Measurements from ENCODE around the gene MEIS3. TPM values are rescaled to one million over a fixed set of nuclear protein-coding genes. Genes with fewer than 3 reads are reported as not detected.
A peak's percentile ranks its signal among the peaks of the same experiment; 100 is the strongest.

The MEIS3 gene
- total and polyA plus RNA-seq, 9 of the 15 experiments (the other 6 are each of a cell fraction or from before 2014, with no cell fraction given), result 0.06 to 0.80 (median 0.25) TPM; not detected in 1

DNA sequence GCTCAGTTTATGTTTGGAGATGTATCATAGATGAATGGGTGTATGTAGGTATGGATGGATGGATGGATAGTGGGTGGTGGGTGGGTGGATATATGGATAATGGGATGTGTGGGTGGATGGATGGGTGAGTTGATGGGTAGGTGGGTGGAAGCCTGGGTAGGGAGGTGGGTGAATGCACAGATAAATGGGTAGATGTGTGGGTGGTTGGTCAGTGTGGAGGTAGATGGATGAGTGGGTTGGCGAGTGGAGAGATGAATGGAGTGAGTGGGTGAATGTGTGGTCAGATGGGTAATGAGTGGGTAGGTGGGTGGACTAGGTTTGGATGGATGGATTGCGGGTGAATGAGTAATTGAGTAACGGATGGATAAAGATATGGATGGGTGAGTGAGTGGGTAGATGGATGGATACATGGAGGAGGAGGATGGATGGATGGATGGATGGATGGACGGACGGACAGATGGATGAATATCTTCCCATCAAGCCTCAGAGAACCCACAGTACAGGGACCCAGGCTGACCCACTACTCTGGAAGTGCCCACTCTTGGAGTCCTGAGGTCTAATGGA is 13.4 kb downstream of the MEIS3 start:
- intact Hi-C loops (cut with micrococcal nuclease) (no loop called here), in situ Hi-C loops (cut with MboI) (no loop called here)
- WGBS (ENCODE audit: insufficient coverage, low coverage, missing lambda C conversion rate), result 2% methylated on average over 5 of the region's 5 CpGs
- Histone ChIP-seq H3K9me3 (replicated peaks; ENCODE audit: control insufficient read depth, insufficient read depth, low read depth, low read length) (no peaks in the 10 kb centered on the region), H3K9me1 (ENCODE audit: control insufficient read depth, insufficient read depth, low read length) (peaks cover 4% of the 10 kb centered on the region), H3K4me1 (replicated peaks in 1 of 2; ENCODE audit: control insufficient read depth in 2 of 2, insufficient read depth in 2 of 2, low read length in 2 of 2) (peaks cover 0 to 10% of the 10 kb centered on the region in 2 experiments; a peak in 2 of 5 replicates), H3K79me2 (ENCODE audit: control insufficient read depth, insufficient read depth, low read length) (no peaks in the 10 kb centered on the region), H3K27ac (ENCODE audit: extremely low read depth, low read depth, low read length) (no peak overlapping the region), H3K36me3 (ENCODE audit: control insufficient read depth, insufficient read depth, low read length) (no peaks in the 10 kb centered on the region), H3K27me3 (ENCODE audit: control insufficient read depth in 2 of 2, insufficient read depth in 2 of 2, low read length in 2 of 2) (peaks cover 26 to 66% of the 10 kb centered on the region in 2 experiments; a peak in 4 of 5 replicates), H3K4me3 (no peak overlapping the region), H4K20me1 (replicated peaks; ENCODE audit: control insufficient read depth, insufficient read depth, low read length) (peaks cover 7% of the 10 kb centered on the region), H2AFZ (ENCODE audit: low read depth, low read length) (no peak overlapping the region), H3K4me2 (ENCODE audit: insufficient read depth, low read length) (no peak overlapping the region), H3K9ac (ENCODE audit: insufficient read depth in 1 of 2, low read depth in 2 of 2, low read length in 2 of 2) (no peak overlapping the region)
- no TSS peak for BruUV-seq (replicated peaks)
- no peak for FAIRE-seq
- TF ChIP-seq CHD2 (IDR thresholded peaks at IDR 0.05; ENCODE audit: low read depth, low read length) (no peak), CEBPB (tag; IDR thresholded peaks at IDR 0.05) (0 out of 2 replicates have a peak, but pooled peaks have one; percentile 21), NCOA4 (IDR thresholded peaks at IDR 0.05; ENCODE audit: partially characterized antibody) (no peak), XRCC3 (IDR thresholded peaks at IDR 0.05) (no peak), ZNF589 (CRISPR knock-in tag; IDR thresholded peaks at IDR 0.05; ENCODE audit: low read depth) (no peak), CCAR2 (IDR thresholded peaks at IDR 0.05; ENCODE audit: low read depth, low read length) (no peak), EGR1 (conservative IDR thresholded peaks at IDR 0.05) (peak; percentile 72), ELF4 (CRISPR knock-in tag; IDR thresholded peaks at IDR 0.05) (0 out of 2 replicates have a peak, but pooled peaks have one; percentile 10), EHMT2 (IDR thresholded peaks at IDR 0.05) (peak; percentile 43; the same call in 1 of the 2 replicates)
- TF ChIP-seq, protein P1, sequence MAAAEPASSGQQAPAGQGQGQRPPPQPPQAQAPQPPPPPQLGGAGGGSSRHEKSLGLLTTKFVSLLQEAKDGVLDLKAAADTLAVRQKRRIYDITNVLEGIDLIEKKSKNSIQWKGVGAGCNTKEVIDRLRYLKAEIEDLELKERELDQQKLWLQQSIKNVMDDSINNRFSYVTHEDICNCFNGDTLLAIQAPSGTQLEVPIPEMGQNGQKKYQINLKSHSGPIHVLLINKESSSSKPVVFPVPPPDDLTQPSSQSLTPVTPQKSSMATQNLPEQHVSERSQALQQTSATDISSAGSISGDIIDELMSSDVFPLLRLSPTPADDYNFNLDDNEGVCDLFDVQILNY (CRISPR knock-in tag; IDR thresholded peaks at IDR 0.05), result no peak
- TF ChIP-seq, protein P2, sequence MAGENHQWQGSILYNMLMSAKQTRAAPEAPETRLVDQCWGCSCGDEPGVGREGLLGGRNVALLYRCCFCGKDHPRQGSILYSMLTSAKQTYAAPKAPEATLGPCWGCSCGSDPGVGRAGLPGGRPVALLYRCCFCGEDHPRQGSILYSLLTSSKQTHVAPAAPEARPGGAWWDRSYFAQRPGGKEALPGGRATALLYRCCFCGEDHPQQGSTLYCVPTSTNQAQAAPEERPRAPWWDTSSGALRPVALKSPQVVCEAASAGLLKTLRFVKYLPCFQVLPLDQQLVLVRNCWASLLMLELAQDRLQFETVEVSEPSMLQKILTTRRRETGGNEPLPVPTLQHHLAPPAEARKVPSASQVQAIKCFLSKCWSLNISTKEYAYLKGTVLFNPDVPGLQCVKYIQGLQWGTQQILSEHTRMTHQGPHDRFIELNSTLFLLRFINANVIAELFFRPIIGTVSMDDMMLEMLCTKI (IDR thresholded peaks at IDR 0.05; ENCODE audit: partially characterized antibody), result no peak
- TF ChIP-seq, protein P3, sequence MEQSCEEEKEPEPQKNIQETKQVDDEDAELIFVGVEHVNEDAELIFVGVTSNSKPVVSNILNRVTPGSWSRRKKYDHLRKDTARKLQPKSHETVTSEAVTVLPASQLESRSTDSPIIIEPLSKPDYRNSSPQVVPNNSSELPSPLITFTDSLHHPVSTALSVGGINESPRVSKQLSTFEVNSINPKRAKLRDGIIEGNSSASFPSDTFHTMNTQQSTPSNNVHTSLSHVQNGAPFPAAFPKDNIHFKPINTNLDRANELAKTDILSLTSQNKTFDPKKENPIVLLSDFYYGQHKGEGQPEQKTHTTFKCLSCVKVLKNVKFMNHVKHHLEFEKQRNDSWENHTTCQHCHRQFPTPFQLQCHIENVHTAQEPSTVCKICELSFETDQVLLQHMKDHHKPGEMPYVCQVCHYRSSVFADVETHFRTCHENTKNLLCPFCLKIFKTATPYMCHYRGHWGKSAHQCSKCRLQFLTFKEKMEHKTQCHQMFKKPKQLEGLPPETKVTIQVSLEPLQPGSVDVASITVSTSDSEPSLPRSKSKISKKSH (CRISPR knock-in tag; IDR thresholded peaks at IDR 0.05), result no peak
- TF ChIP-seq, protein P4, sequence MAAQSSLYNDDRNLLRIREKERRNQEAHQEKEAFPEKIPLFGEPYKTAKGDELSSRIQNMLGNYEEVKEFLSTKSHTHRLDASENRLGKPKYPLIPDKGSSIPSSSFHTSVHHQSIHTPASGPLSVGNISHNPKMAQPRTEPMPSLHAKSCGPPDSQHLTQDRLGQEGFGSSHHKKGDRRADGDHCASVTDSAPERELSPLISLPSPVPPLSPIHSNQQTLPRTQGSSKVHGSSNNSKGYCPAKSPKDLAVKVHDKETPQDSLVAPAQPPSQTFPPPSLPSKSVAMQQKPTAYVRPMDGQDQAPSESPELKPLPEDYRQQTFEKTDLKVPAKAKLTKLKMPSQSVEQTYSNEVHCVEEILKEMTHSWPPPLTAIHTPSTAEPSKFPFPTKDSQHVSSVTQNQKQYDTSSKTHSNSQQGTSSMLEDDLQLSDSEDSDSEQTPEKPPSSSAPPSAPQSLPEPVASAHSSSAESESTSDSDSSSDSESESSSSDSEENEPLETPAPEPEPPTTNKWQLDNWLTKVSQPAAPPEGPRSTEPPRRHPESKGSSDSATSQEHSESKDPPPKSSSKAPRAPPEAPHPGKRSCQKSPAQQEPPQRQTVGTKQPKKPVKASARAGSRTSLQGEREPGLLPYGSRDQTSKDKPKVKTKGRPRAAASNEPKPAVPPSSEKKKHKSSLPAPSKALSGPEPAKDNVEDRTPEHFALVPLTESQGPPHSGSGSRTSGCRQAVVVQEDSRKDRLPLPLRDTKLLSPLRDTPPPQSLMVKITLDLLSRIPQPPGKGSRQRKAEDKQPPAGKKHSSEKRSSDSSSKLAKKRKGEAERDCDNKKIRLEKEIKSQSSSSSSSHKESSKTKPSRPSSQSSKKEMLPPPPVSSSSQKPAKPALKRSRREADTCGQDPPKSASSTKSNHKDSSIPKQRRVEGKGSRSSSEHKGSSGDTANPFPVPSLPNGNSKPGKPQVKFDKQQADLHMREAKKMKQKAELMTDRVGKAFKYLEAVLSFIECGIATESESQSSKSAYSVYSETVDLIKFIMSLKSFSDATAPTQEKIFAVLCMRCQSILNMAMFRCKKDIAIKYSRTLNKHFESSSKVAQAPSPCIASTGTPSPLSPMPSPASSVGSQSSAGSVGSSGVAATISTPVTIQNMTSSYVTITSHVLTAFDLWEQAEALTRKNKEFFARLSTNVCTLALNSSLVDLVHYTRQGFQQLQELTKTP (IDR thresholded peaks at IDR 0.05; ENCODE audit: low read depth in 1 of 2, partially characterized antibody in 2 of 2), result no peak
- no peak for ATAC-seq
- ChIA-PET CTCF (ENCODE audit: low intra/inter-chr PET ratio) (no interaction called here), POLR2A (no interaction called here)
- no peak for DNase-seq (ENCODE audit: extremely low read depth in 1 of 4, low spot score in 3 of 4)
